ENCODE data around the gene UBL5. TPM values are rescaled to one million over a fixed set of nuclear protein-coding genes. Genes with fewer than 3 reads are reported as not detected.
"Not testable (repeated sequence)": the region's sequence is repeated elsewhere in the genome, so short reads cannot be mapped to it uniquely, and the experiment has no call there.

Gene UBL5
- total RNA-seq (2014; rRNA removed) (521 and 599 TPM in 2 replicates), Bru-seq, nascent RNA (percentile 97 among the genes with signal in this experiment), BruChase-seq, experiment 1, labeled RNA remaining after a 6-hour chase (percentile 99 among the genes with signal in this experiment), BruChase-seq, experiment 2, labeled RNA remaining after a 2-hour chase (percentile 97 among the genes with signal in this experiment)
- long read RNA-seq, transcript UBL5-201 (5 exons, 513 nt): minor isoform, 43 of 623 reads
- long read RNA-seq, transcript UBL5-202 (5 exons, 432 nt): major isoform, 156 of 623 reads
- long read RNA-seq, partial matches to known transcripts: 394 of 623 reads
- long read RNA-seq, other reads (novel, unspliced or antisense): 26 of 623 reads

GRCh38 chr19:9827289-9828238 is at the start of gene UBL5:
UBL5 (plus strand) TSS chr19:9827918; CDS start chr19:9828338, 420 bp downstream.
- Histone ChIP-seq H3K9me2 (replicated peaks; ENCODE audit: low read length) (no peaks in the 10 kb centered on the region), H3K79me2 (ENCODE audit: low read length) (peaks cover 55% of the 10 kb centered on the region), H4K20me1 (ENCODE audit: low read length) (peaks cover 8% of the 10 kb centered on the region; the same call in 1 of the 2 replicates), H3F3A (ENCODE audit: low read length, unreplicated experiment) (no peaks in the 10 kb centered on the region), H3K4me1 (ENCODE audit: insufficient read depth, low read length) (peaks cover 12% of the 10 kb centered on the region), H3K27ac (ENCODE audit: low read length) (peak within 1 kb of the TSS; percentile 46), H3K36me3 (ENCODE audit: low read depth, low read length) (peaks cover 7% of the 10 kb centered on the region; the same call in 1 of the 2 replicates), H3K4me2 (ENCODE audit: low read length) (peak within 1 kb of the TSS; percentile 88), H3K27me3 (ENCODE audit: low read length) (no peaks in the 10 kb centered on the region), H3K9ac (ENCODE audit: low read length) (peak within 1 kb of the TSS; percentile 88), H3K9me3 (ENCODE audit: low read length) (no peaks in the 10 kb centered on the region), H2AFZ (ENCODE audit: low read length) (peak within 1 kb of the TSS; percentile 70), H3K4me3 (ENCODE audit: low read length) (peak within 1 kb of the TSS; percentile 79)
- intact Hi-C loops (cut with micrococcal nuclease): no loop called here
- ATAC-seq (peak; percentile 98), DNase-seq (peak; percentile 94)
- TF ChIP-seq EZH2phosphoT487 (IDR thresholded peaks at IDR 0.05; ENCODE audit: borderline replicate concordance, low read length) (no peak), EZH2 (IDR thresholded peaks at IDR 0.05; ENCODE audit: low read length, unreplicated experiment) (no peak)
- TF ChIP-seq, protein P1, sequence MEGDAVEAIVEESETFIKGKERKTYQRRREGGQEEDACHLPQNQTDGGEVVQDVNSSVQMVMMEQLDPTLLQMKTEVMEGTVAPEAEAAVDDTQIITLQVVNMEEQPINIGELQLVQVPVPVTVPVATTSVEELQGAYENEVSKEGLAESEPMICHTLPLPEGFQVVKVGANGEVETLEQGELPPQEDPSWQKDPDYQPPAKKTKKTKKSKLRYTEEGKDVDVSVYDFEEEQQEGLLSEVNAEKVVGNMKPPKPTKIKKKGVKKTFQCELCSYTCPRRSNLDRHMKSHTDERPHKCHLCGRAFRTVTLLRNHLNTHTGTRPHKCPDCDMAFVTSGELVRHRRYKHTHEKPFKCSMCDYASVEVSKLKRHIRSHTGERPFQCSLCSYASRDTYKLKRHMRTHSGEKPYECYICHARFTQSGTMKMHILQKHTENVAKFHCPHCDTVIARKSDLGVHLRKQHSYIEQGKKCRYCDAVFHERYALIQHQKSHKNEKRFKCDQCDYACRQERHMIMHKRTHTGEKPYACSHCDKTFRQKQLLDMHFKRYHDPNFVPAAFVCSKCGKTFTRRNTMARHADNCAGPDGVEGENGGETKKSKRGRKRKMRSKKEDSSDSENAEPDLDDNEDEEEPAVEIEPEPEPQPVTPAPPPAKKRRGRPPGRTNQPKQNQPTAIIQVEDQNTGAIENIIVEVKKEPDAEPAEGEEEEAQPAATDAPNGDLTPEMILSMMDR (conservative IDR thresholded peaks at IDR 0.05; ENCODE audit: low read depth, low read length): no peak
- ChIA-PET POLR2A (ENCODE audit: unreplicated experiment) (no interaction called here), CTCF (no interaction called here)
- BruUV-seq (replicated peaks): TSS peak; percentile 82

DNA sequence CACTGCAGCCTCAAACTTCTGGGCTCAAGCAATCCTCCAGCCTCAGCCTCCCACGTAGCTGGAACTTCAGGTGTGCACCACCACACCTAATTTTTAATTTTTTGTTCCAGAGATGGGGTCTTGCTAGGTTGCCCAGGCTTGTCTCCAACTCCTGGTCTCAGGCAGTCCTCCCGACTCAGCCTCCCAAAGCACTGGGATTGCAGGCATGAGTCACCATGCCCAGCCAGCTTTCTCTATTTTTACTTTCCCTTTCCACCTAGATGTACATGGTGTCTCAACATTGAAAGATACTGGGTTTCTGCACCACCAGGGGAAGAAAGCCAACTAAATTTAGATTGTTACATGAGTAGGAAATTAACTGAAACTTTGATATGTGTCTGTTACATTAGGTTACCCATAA is 45.4 kb upstream of the UBL5 start:
- CTCF ChIA-PET: interaction anchor here (0.5 kb wide), 1 partner anchor 16 kb away, joined by 3 read pairs; no protein-coding TSS in a partner anchor
- no TSS peak for BruUV-seq (replicated peaks)
- ATAC-seq: no peak
- H3K9me2 ChIP-seq (replicated peaks; ENCODE audit: low read length): no peaks in the 10 kb centered on the region
- DNase-seq: no peak
- no peak overlapping the region for H3K4me3 ChIP-seq (ENCODE audit: low read length)
- H3K27me3 ChIP-seq (ENCODE audit: low read length): no peaks in the 10 kb centered on the region
- POLR2A ChIA-PET (ENCODE audit: unreplicated experiment): no interaction called here
- H3K4me2 ChIP-seq (ENCODE audit: low read length): no peak overlapping the region
- intact Hi-C loops (cut with micrococcal nuclease): no loop called here
- peaks cover 4% of the 10 kb centered on the region; the same call in 1 of the 2 replicates for H3K9me3 ChIP-seq (ENCODE audit: low read length)
- no peaks in the 10 kb centered on the region for H3F3A ChIP-seq (ENCODE audit: low read length, unreplicated experiment)
- no peak overlapping the region for H3K27ac ChIP-seq (ENCODE audit: low read length)
- TF ChIP-seq EZH2 (IDR thresholded peaks at IDR 0.05; ENCODE audit: low read length, unreplicated experiment) (no peak), EZH2phosphoT487 (IDR thresholded peaks at IDR 0.05; ENCODE audit: borderline replicate concordance, low read length) (no peak)
- TF ChIP-seq, protein P1 (conservative IDR thresholded peaks at IDR 0.05; ENCODE audit: low read depth, low read length): no peak
- peaks cover 23% of the 10 kb centered on the region for H3K4me1 ChIP-seq (ENCODE audit: insufficient read depth, low read length)
- H4K20me1 ChIP-seq (ENCODE audit: low read length): no peaks in the 10 kb centered on the region
- 0 out of 2 replicates have a peak, but pooled peaks cover 3% of the 10 kb centered on the region for H3K79me2 ChIP-seq (ENCODE audit: low read length)
- H2AFZ ChIP-seq (ENCODE audit: low read length): no peak overlapping the region
- H3K9ac ChIP-seq (ENCODE audit: low read length): no peak overlapping the region
- no peaks in the 10 kb centered on the region for H3K36me3 ChIP-seq (ENCODE audit: low read depth, low read length)

DNA sequence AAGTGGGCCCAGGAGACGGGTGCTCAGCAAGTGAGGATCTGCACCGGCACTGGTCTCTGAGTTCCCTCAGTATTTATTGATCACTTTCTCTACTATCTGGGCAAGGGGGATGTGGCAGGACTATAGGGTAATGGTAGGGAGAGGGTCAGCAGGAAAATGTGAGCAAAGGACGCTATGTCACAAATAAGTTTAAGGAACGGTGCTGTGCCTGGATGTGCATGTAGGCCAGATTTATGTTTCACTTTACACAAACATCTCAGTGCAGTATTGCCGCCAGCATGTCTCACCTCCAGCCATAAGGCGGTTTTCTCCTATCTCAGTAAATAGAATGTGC is 43.6 kb upstream of the UBL5 start:
- intact Hi-C loops (cut with micrococcal nuclease): loop anchor here (2.0 kb wide), 1 partner anchor 109 kb away; the partner anchor contains the start of gene ZNF562
- Histone ChIP-seq H3K27ac (ENCODE audit: low read length) (peak overlapping the region; percentile 49), H3K4me1 (ENCODE audit: insufficient read depth, low read length) (peaks cover 23% of the 10 kb centered on the region), H3K4me2 (ENCODE audit: low read length) (peak overlapping the region; percentile 92; the same call in 1 of the 2 replicates)
- H3K27me3 ChIP-seq (ENCODE audit: low read length); DNase-seq; CTCF ChIA-PET; BruUV-seq (replicated peaks); POLR2A ChIA-PET (ENCODE audit: unreplicated experiment); H3K79me2 ChIP-seq (ENCODE audit: low read length); H3K4me3 ChIP-seq (ENCODE audit: low read length); ATAC-seq; H3K9me3 ChIP-seq (ENCODE audit: low read length); H3K36me3 ChIP-seq (ENCODE audit: low read depth, low read length); H3F3A ChIP-seq (ENCODE audit: low read length, unreplicated experiment); H4K20me1 ChIP-seq (ENCODE audit: low read length); H3K9me2 ChIP-seq (replicated peaks; ENCODE audit: low read length); H2AFZ ChIP-seq (ENCODE audit: low read length); H3K9ac ChIP-seq (ENCODE audit: low read length): not testable (repeated sequence)

Measured in PC-3 (cell line).